ENCODE measurements around the gene ASS1.

- TF ChIP-seq CTCF (IDR thresholded peaks at IDR 0.05) = no peak
- no peak for TF ChIP-seq POLR2A (IDR thresholded peaks at IDR 0.05)
Measured at GRCh38 chr9:130430232-130430631, 14.5 kb upstream of the ASS1 start.

Measured in testis (tissue), 2 donors.